ENCODE results near the gene MFSD6. TPM values are rescaled to one million over a fixed set of nuclear protein-coding genes. Genes with fewer than 3 reads are reported as not detected.
"Not testable (repeated sequence)": the region's sequence is repeated elsewhere in the genome, so short reads cannot be mapped to it uniquely, and the experiment has no call there.

MFSD6 gene
- total and polyA plus RNA-seq, 4 experiments from 2014 or later: 7.7 to 47.5 (median 33.7) TPM

DNA sequence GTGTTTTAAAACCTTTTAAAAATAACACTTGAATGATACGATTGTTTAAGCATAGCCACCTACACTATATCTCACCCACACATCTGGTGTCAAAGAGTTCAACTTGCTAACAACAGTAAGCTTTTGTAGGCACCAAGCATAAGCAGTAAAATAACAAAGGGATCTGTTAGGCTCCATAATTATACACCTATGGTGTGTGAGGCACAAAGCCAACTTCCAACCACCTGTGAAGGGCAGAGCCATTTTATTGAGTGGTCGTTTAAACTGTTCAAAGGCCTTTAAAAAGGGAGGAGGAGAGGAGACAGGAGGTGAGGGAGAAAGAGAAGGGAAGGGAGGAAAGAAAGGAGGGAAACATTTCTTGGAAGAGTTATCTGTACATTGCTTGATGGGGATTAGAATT, 98.5 kb downstream of the MFSD6 start:
- Histone ChIP-seq H3K36me3 (ENCODE audit: insufficient read depth, low read length) (peaks cover 38% of the 10 kb centered on the region), H3K9me3 (ENCODE audit: control insufficient read depth in 1 of 2, low read length in 2 of 2) (no peaks in the 10 kb centered on the region), H3K4me3 (ENCODE audit: low read length in 2 of 2) (no peak overlapping the region), H3K27me3 (ENCODE audit: insufficient read depth, low read length) (no peaks in the 10 kb centered on the region), H3K27ac (ENCODE audit: low read depth, low read length) (no peak overlapping the region), H3K4me1 (ENCODE audit: insufficient read depth, low read length) (no peaks in the 10 kb centered on the region)
- DNase-seq: no peak
- H3K36me3 Mint-ChIP-seq: peaks cover 27 to 61% of the 10 kb centered on the region in 2 donors
- ChIA-PET CTCF (ENCODE audit: partially characterized antibody) (interaction anchor here (1.3 to 1.8 kb wide), 3 partner anchors 11 to 173 kb away, joined by 3 to 7 read pairs (median 3); no protein-coding TSS in a partner anchor), POLR2A (ENCODE audit: partially characterized antibody) (no interaction called here)
- intact Hi-C loops (cut with micrococcal nuclease): no loop called here
- peaks cover 0 to 10% (median 2%) of the 10 kb centered on the region in 4 donors for H3K4me1 Mint-ChIP-seq
- no peaks in the 10 kb centered on the region for H3K9me3 Mint-ChIP-seq
- H3K4me3 Mint-ChIP-seq: no peak overlapping the region
- peak overlapping the region in 4 of 7 donors; percentile 34 to 80 (median 76) for H3K27ac Mint-ChIP-seq
- no peaks in the 10 kb centered on the region for H3K27me3 Mint-ChIP-seq

DNA sequence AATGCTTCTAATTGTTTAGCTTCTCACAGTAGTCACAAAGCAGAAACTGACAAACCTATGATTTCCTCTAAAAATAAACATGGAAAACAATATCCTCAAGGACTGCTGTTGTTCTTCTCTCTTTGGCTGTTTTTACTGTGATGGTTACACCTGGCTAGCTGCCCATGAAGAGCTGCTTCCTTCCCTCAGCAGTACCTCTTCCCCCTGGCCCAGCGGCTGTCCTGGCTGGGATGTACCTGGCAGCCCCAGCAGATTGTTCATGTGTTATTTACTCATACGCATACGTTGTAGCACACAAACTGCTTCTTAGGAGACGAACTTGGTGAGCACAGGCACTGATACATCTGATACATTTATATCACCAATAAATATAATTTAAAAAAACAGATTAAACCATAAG, 99.0 kb downstream of the MFSD6 start:
- no peaks in the 10 kb centered on the region for H3K27me3 ChIP-seq (ENCODE audit: insufficient read depth, low read length)
- intact Hi-C loops (cut with micrococcal nuclease): no loop called here
- Mint-ChIP-seq H3K4me3 (no peak overlapping the region), H3K9me3 (no peaks in the 10 kb centered on the region), H3K36me3 (peaks cover 27 to 61% of the 10 kb centered on the region in 2 donors), H3K27me3 (no peaks in the 10 kb centered on the region), H3K27ac (peak overlapping the region in 5 of 7 donors; percentile 13 to 73 (median 41)), H3K4me1 (peaks cover 0 to 10% (median 2%) of the 10 kb centered on the region in 4 donors)
- DNase-seq: no peak
- POLR2A ChIA-PET (ENCODE audit: partially characterized antibody): no interaction called here
- no peaks in the 10 kb centered on the region for H3K4me1 ChIP-seq (ENCODE audit: insufficient read depth, low read length)
- H3K36me3 ChIP-seq (ENCODE audit: insufficient read depth, low read length): peaks cover 38% of the 10 kb centered on the region
- no peaks in the 10 kb centered on the region for H3K9me3 ChIP-seq (ENCODE audit: control insufficient read depth in 1 of 2, low read length in 2 of 2)
- H3K27ac ChIP-seq (ENCODE audit: low read depth, low read length): no peak overlapping the region
- no peak overlapping the region for H3K4me3 ChIP-seq (ENCODE audit: low read length in 2 of 2)
- CTCF ChIA-PET (ENCODE audit: partially characterized antibody): interaction anchor here (1.3 to 1.8 kb wide), 3 partner anchors 11 to 172 kb away, joined by 3 to 7 read pairs (median 3); no protein-coding TSS in a partner anchor

DNA sequence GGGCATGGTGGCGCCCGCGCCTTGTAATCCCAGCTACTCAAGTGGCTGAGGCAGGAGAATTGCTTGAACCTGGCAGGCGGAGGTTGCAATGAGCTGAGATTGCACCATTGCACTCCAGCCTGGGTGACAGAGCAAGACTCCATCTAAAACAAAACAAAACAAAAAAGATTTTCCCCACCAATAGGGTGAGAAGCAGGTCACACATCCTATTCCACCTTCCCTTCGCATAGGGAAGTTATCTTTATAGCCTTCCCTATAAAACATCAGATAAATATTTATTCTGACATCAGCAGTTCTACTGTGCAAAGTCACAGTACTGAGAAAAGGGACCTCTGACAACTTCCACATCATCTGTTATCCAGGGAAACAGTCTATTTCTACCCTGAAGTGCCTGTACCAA, 101.7 kb downstream of the MFSD6 start:
- H3K4me1 Mint-ChIP-seq; H3K4me3 ChIP-seq (ENCODE audit: low read length in 2 of 2); H3K27me3 Mint-ChIP-seq; DNase-seq; H3K4me3 Mint-ChIP-seq; H3K9me3 Mint-ChIP-seq; H3K27ac ChIP-seq (ENCODE audit: low read depth, low read length); H3K27me3 ChIP-seq (ENCODE audit: insufficient read depth, low read length); H3K4me1 ChIP-seq (ENCODE audit: insufficient read depth, low read length); intact Hi-C loops (cut with micrococcal nuclease); H3K9me3 ChIP-seq (ENCODE audit: control insufficient read depth in 1 of 2, low read length in 2 of 2): not testable (repeated sequence)
- H3K36me3 ChIP-seq (ENCODE audit: insufficient read depth, low read length): peaks cover 13% of the 10 kb centered on the region
- ChIA-PET CTCF (ENCODE audit: partially characterized antibody) (interaction anchor here (1.1 kb wide), 1 partner anchor 24 kb away, joined by 3 read pairs; the partner anchor contains the start of gene NEMP2), POLR2A (ENCODE audit: partially characterized antibody) (interaction anchor here (0.7 to 1.2 kb wide), 2 partner anchors 20 to 23 kb away, joined by 3 to 5 read pairs; no protein-coding TSS in a partner anchor)
- peak overlapping the region in 1 of 7 donors; percentile 70 for H3K27ac Mint-ChIP-seq
- peaks cover 22 to 54% of the 10 kb centered on the region in 2 donors for H3K36me3 Mint-ChIP-seq

DNA sequence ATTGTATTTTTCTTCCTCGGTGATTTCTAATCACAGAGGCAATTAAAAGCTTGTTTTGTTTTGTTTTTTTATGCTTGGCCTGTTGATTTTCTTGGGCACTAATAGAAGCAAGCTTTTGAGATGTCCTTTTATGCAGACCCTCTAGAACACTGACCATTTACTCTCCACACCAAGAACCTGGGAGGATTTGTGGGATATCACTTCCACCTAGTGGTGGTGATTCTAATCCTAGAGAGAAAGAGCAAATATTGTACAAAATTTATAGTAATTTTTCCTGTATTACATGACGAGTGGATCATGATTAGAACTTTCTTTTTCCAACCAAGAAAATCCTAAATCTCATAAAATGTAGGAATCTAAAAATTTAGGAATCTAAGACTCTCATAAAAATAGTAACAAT, 102.9 kb downstream of the MFSD6 start:
- Mint-ChIP-seq H3K27me3 (no peaks in the 10 kb centered on the region), H3K27ac (peak overlapping the region in 1 of 7 donors; percentile 18), H3K36me3 (peaks cover 13 to 49% of the 10 kb centered on the region in 2 donors), H3K4me3 (no peak overlapping the region), H3K9me3 (no peaks in the 10 kb centered on the region), H3K4me1 (peaks cover 7 to 20% (median 16%) of the 10 kb centered on the region in 4 donors)
- Histone ChIP-seq H3K4me1 (ENCODE audit: insufficient read depth, low read length) (peaks cover 15% of the 10 kb centered on the region), H3K36me3 (ENCODE audit: insufficient read depth, low read length) (peaks cover 8% of the 10 kb centered on the region), H3K9me3 (ENCODE audit: control insufficient read depth in 1 of 2, low read length in 2 of 2) (no peaks in the 10 kb centered on the region), H3K27ac (ENCODE audit: low read depth, low read length) (no peak overlapping the region), H3K4me3 (ENCODE audit: low read length in 2 of 2) (no peak overlapping the region), H3K27me3 (ENCODE audit: insufficient read depth, low read length) (no peaks in the 10 kb centered on the region)
- no peak for DNase-seq
- POLR2A ChIA-PET (ENCODE audit: partially characterized antibody): no interaction called here
- intact Hi-C loops (cut with micrococcal nuclease): no loop called here
- CTCF ChIA-PET (ENCODE audit: partially characterized antibody): interaction anchor here (2.0 kb wide), 1 partner anchor 124 kb away, joined by 4 read pairs; no protein-coding TSS in a partner anchor

DNA sequence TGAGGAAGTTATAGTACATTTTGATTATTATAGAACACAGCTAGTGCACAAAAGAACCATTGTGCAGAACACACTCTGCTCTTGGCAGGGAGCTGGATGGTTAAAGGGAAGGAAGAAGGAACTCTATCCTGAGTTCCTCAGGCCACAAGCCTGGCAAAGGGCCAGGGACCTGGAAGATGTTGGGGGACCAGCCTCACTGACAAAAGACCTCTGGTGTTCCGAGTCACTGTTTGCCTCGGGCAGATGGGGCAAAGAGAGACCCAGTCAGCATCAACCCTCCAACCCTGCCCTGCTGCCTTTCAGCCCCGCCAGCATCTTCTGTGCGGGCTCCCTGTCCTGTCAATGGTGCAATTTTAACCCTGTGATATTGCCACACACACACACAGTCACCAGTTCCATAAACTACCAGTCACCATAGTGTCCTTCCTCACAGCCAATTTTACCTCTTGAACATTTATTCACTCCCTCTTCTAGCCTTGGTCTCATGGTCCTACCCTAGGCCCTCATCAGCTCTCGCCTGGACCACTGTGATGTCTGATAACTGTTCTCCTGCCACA, 104.5 kb downstream of the MFSD6 start:
- Histone ChIP-seq H3K9me3 (ENCODE audit: control insufficient read depth in 1 of 2, low read length in 2 of 2) (no peaks in the 10 kb centered on the region), H3K36me3 (ENCODE audit: insufficient read depth, low read length) (peaks cover 5% of the 10 kb centered on the region), H3K27ac (ENCODE audit: low read depth, low read length) (no peak overlapping the region), H3K27me3 (ENCODE audit: insufficient read depth, low read length) (no peaks in the 10 kb centered on the region), H3K4me3 (ENCODE audit: low read length in 2 of 2) (no peak overlapping the region), H3K4me1 (ENCODE audit: insufficient read depth, low read length) (peaks cover 23% of the 10 kb centered on the region)
- Mint-ChIP-seq H3K27me3 (no peaks in the 10 kb centered on the region), H3K36me3 (peaks cover 11 to 42% of the 10 kb centered on the region in 2 donors), H3K4me1 (peaks cover 10 to 27% (median 19%) of the 10 kb centered on the region in 4 donors), H3K27ac (peak overlapping the region in 4 of 7 donors; percentile 33 to 77 (median 62)), H3K4me3 (no peak overlapping the region), H3K9me3 (no peaks in the 10 kb centered on the region)
- intact Hi-C loops (cut with micrococcal nuclease): no loop called here
- ChIA-PET CTCF (ENCODE audit: partially characterized antibody) (interaction anchor here (2.0 kb wide), 1 partner anchor 123 kb away, joined by 4 read pairs; no protein-coding TSS in a partner anchor), POLR2A (ENCODE audit: partially characterized antibody) (no interaction called here)
- no peak for DNase-seq

DNA sequence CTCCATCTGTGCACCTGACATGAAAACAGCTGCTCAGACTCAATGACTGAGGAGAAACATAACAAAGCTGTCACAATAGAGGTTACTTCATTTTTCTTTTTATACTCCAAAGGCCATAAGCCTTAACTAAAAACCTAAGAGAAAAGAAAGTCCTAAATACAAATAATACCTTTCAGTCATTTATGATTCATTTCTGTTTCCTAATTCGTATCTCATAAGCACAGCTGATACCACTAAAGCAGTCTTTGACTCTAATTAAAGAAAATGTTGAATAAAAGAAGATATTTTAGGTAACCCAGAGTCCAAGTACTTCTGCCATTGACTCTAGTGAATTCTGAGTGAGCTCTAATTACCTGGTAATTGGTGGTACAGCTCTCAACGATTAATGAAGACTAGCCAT, 105.7 kb downstream of the MFSD6 start:
- DNase-seq: no peak
- H3K9me3 Mint-ChIP-seq: no peaks in the 10 kb centered on the region
- H3K4me1 Mint-ChIP-seq: peaks cover 10 to 27% (median 19%) of the 10 kb centered on the region in 4 donors
- H3K27me3 Mint-ChIP-seq: no peaks in the 10 kb centered on the region
- POLR2A ChIA-PET (ENCODE audit: partially characterized antibody): interaction anchor here (0.8 to 5.3 kb wide), 2 partner anchors 20 to 136 kb away, joined by 3 to 37 read pairs; partner anchors contain the start of gene NEMP2
- H3K36me3 Mint-ChIP-seq: peaks cover 11 to 33% of the 10 kb centered on the region in 2 donors
- peaks cover 3% of the 10 kb centered on the region for H3K36me3 ChIP-seq (ENCODE audit: insufficient read depth, low read length)
- intact Hi-C loops (cut with micrococcal nuclease): no loop called here
- no peaks in the 10 kb centered on the region for H3K9me3 ChIP-seq (ENCODE audit: control insufficient read depth in 1 of 2, low read length in 2 of 2)
- no peaks in the 10 kb centered on the region for H3K27me3 ChIP-seq (ENCODE audit: insufficient read depth, low read length)
- no peak overlapping the region for H3K4me3 Mint-ChIP-seq
- H3K4me3 ChIP-seq (ENCODE audit: low read length in 2 of 2): no peak overlapping the region
- H3K27ac Mint-ChIP-seq: peak overlapping the region in 2 of 7 donors; percentile 10 to 70
- peaks cover 23% of the 10 kb centered on the region for H3K4me1 ChIP-seq (ENCODE audit: insufficient read depth, low read length)
- CTCF ChIA-PET (ENCODE audit: partially characterized antibody): interaction anchor here (1.0 kb wide), 1 partner anchor 103 kb away, joined by 3 read pairs; no protein-coding TSS in a partner anchor
- H3K27ac ChIP-seq (ENCODE audit: low read depth, low read length): no peak overlapping the region

DNA sequence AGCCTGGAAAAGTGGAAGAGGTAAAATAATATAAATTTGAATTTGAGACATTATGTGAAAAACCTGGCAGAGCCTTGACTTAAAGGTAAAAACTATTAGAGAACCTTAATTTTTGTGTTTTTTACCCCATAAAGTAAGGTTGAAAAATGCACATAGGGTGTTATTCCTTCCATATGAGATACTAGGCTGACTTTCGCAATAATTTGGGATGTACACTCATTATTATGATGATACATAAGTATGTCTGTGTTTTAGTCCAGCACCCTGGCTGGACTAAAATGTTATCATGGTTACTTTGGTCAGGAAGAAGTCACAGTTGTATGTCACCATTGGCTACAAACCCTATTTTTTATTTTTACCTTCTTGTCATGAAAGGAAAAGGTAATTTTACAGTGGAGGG, 106.5 kb downstream of the MFSD6 start:
- Mint-ChIP-seq H3K27ac (peak overlapping the region in 1 of 7 donors; percentile 70), H3K36me3 (peaks cover 11 to 31% of the 10 kb centered on the region in 2 donors), H3K4me1 (peaks cover 13 to 35% (median 24%) of the 10 kb centered on the region in 4 donors), H3K27me3 (no peaks in the 10 kb centered on the region), H3K9me3 (no peaks in the 10 kb centered on the region), H3K4me3 (peak overlapping the region in 2 of 8 donors; percentile 12 to 26)
- peaks cover 27% of the 10 kb centered on the region for H3K4me1 ChIP-seq (ENCODE audit: insufficient read depth, low read length)
- POLR2A ChIA-PET (ENCODE audit: partially characterized antibody): interaction anchor here (2.1 to 5.3 kb wide), 3 partner anchors 19 to 367 kb away, joined by 8 to 37 read pairs (median 13); partner anchors contain the start of genes GLS, MFSD6 and NEMP2
- H3K27ac ChIP-seq (ENCODE audit: low read depth, low read length): no peak overlapping the region
- CTCF ChIA-PET (ENCODE audit: partially characterized antibody): interaction anchor here (1.0 to 3.8 kb wide), 3 partner anchors 19 to 166 kb away, joined by 3 to 18 read pairs (median 3); no protein-coding TSS in a partner anchor
- H3K4me3 ChIP-seq (ENCODE audit: low read length in 2 of 2): no peak overlapping the region
- intact Hi-C loops (cut with micrococcal nuclease): loop anchor here (5.0 kb wide), 1 partner anchor 107 kb away; the partner anchor contains the start of gene MFSD6
- no peaks in the 10 kb centered on the region for H3K27me3 ChIP-seq (ENCODE audit: insufficient read depth, low read length)
- H3K36me3 ChIP-seq (ENCODE audit: insufficient read depth, low read length): no peaks in the 10 kb centered on the region
- H3K9me3 ChIP-seq (ENCODE audit: control insufficient read depth in 1 of 2, low read length in 2 of 2): no peaks in the 10 kb centered on the region
- DNase-seq: no peak
